ENCODE measurements around the gene HS3ST4.

Gene HS3ST4

DNA sequence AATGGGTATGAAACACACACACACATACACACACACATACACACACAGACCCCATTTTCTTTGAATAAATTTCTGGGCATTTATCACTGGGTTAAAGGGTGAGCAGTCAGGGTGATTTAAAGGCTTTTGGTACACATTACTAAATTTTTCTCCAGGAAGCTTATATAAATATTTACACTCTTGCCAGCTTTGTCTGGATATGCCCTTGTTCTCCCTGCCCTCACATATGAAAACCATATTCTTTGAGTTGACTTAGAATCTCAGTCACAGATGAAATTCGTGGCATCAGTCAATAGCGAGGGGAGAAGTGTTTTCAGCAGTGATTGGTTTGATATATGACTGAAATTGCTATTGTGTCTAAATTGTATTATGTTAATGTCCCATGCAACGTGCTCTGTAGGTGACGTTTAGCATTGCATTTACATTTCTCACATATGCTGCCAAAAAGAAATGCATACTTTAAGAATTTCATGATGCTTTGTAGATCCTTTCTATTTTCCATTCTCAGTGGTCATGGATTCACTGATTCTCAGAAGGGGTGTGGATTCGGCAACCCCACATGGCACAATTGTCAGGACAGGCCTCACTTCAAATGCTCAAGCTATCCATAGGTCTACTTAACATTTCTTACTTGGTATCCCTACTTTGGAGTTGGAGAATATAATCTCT lies 34.8 kb downstream of the HS3ST4 start:
- no peak overlapping the region for H3K4me3 ChIP-seq (ENCODE audit: control insufficient read depth, low read depth, low read length)
- DNase-seq (ENCODE audit: low read depth): no peak
- TF ChIP-seq, protein P1, sequence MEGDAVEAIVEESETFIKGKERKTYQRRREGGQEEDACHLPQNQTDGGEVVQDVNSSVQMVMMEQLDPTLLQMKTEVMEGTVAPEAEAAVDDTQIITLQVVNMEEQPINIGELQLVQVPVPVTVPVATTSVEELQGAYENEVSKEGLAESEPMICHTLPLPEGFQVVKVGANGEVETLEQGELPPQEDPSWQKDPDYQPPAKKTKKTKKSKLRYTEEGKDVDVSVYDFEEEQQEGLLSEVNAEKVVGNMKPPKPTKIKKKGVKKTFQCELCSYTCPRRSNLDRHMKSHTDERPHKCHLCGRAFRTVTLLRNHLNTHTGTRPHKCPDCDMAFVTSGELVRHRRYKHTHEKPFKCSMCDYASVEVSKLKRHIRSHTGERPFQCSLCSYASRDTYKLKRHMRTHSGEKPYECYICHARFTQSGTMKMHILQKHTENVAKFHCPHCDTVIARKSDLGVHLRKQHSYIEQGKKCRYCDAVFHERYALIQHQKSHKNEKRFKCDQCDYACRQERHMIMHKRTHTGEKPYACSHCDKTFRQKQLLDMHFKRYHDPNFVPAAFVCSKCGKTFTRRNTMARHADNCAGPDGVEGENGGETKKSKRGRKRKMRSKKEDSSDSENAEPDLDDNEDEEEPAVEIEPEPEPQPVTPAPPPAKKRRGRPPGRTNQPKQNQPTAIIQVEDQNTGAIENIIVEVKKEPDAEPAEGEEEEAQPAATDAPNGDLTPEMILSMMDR (IDR thresholded peaks at IDR 0.05; ENCODE audit: control insufficient read depth, insufficient read depth, low read depth, low read length, missing control alignments): no peak

DNA sequence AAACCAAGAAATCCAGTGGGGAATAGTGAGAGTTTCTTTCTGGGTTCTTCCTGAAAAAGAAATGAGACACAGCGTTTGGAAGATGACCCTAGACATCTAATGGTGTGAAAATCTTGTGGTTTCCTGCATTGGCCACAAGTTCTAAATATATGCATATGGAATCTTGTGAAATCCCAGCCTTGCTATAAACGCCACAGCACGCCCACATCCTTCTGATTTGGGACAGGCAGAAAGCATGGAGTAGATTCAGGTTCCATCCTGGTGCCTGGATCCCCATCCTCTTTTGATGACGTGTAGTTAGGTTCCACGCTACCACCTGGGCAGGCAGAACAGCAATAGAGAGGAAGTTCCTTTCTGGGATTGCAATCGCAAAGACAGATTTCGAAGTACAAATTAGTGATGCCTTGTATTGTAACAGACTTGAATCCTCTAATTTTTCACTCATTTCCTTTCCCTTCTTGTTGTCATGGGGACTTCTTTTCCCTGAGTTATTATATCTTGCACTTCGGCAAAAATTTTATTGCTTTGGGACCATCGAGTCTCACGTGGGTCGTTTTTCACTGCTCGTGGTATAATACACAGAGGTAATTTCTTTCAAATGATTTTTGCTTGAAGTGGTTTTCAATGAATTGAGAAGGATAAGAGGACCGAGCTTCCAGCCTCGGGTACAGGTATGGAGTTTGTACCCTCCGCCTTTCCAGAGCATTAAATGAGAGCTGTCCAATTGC lies 37.6 kb downstream of the HS3ST4 start:
- no peak overlapping the region for H3K4me3 ChIP-seq (ENCODE audit: control insufficient read depth, low read depth, low read length)
- DNase-seq (ENCODE audit: low read depth): no peak
- TF ChIP-seq, protein P1 (IDR thresholded peaks at IDR 0.05; ENCODE audit: control insufficient read depth, insufficient read depth, low read depth, low read length, missing control alignments): no peak

DNA sequence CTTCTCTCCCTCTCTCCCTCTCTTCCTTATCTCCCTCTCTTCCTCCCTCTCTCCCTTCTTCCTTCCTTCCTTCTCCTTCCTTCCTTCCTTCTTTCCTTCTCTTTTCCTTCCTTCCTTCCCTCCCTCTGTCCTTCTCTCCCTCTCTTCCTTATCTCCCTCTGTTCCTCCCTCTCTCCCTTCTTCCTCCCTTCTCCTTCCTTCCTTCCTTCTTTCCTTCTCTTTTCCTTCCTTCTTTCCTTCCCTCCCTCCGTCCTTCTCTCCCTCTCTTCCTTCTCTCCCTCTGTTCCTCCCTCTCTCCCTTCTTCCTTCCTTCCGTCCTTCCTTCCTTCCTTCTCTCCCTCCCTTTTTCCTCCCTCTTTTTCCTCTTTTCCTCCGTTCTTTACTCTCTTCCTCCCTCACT lies 38.6 kb downstream of the HS3ST4 start:
- H3K4me3 ChIP-seq (ENCODE audit: control insufficient read depth, low read depth, low read length): no peak overlapping the region
- TF ChIP-seq, protein P1 (IDR thresholded peaks at IDR 0.05; ENCODE audit: control insufficient read depth, insufficient read depth, low read depth, low read length, missing control alignments): no peak
- no peak for DNase-seq (ENCODE audit: low read depth)

DNA sequence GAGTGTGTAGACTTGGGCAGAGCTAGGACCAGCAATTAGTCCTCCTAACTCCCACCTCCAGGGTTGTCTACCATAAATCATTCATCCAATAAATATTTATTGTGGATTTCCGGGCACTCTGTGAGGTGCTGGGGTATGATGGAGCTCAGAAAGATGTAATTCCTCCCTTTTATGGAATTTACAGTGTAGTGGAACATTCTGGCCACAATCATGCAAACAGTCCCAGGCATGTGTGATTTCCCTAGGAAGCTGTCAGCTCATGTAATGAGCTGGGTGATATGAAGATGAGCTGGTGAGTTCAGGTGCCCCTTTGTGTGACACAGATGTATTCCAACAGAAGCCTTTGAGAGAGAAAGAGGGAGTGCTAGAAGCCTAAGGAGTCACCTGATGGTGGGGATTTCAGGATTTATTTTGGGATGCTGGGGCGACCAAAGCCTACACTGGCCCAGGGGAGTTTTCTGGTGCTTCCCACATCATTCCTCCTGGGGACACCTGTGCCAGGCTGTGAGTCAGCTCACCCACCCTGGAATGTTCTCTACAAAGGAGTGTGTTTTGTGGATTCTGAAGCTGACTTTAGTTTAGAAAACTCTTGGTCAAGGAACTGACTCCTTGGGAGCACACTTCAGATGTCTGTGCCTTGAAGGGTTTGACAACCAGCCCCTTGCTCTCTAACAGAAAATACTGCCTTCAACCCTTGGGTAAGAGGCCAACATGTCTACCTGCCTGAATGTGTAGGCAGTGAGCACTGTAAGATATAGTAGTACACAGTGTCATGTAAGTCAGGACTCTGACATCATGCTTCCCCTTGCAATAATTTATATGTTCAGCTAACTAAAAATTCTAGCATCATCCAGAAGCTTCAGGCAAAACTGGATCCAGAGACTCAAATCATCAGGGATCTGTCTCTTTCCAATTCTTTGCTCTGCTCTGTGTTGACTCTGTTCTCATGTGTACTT lies 42.9 kb downstream of the HS3ST4 start:
- TF ChIP-seq, protein P1 (IDR thresholded peaks at IDR 0.05; ENCODE audit: control insufficient read depth, insufficient read depth, low read depth, low read length, missing control alignments): no peak
- DNase-seq (ENCODE audit: low read depth): no peak
- no peak overlapping the region for H3K4me3 ChIP-seq (ENCODE audit: control insufficient read depth, low read depth, low read length)

DNA sequence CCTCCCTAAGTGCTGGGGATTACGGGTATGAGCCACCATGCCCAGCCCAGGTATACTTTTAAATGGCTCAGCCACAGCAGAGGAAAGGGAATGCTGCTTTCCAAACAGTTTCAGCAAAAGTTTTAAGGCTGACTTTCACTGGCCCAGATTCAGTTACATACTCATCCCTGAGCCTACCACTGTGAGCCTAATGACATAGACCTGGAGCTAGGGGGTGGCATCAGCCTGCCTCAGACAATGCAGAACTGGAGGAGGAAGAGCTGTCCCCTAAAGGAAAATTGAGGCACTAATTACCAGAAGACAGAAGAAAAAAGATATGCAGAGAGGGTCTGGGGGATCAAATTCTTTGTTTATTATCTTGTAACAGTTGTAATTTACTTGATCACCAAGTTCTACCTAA lies 43.9 kb downstream of the HS3ST4 start:
- TF ChIP-seq, protein P1 (IDR thresholded peaks at IDR 0.05; ENCODE audit: control insufficient read depth, insufficient read depth, low read depth, low read length, missing control alignments): no peak
- no peak overlapping the region for H3K4me3 ChIP-seq (ENCODE audit: control insufficient read depth, low read depth, low read length)
- DNase-seq (ENCODE audit: low read depth): no peak

DNA sequence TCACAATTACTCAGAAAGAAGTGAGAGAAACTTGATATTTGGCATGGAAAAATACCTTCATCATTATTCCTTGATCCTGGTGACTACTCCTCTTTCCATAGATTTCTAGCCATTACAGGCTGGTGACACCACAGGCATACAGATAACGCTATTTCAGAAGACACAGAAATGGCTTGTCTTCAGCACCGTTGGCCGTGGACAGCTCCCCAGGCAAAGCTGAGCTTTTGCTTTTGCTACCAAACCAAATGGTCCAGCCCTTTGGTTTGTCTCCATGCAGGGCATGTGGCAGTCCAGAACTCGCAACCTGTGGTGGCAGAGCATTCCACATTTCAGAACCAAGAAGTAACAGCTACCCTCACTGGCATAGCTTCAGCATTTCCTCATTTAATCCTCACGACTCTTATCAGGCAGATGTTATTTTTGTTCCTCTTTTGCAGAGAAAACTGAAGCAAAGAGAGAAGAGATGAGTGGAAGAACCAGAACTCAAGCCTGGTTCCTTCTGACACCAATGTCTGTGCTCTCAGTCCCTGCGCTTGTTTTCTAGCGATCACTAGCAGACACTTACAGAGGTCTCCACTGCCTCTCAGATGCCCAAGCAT lies 55.5 kb downstream of the HS3ST4 start:
- TF ChIP-seq, protein P1 (IDR thresholded peaks at IDR 0.05; ENCODE audit: control insufficient read depth, insufficient read depth, low read depth, low read length, missing control alignments): no peak
- DNase-seq (ENCODE audit: low read depth): no peak
- no peak overlapping the region for H3K4me3 ChIP-seq (ENCODE audit: control insufficient read depth, low read depth, low read length)
